ENCODE data around the gene SLAMF7. TPM values are rescaled to one million over a fixed set of nuclear protein-coding genes. Genes with fewer than 3 reads are reported as not detected.

The SLAMF7 gene
- total and polyA plus RNA-seq, 2 of the 13 experiments (the other 11 are each of a cell fraction or from before 2014, with no cell fraction given): not detected

- Histone ChIP-seq H3K27ac (ENCODE audit: extremely low read length, insufficient read depth, low read length) (no peak overlapping the region), H3K27me3 (ENCODE audit: control insufficient read depth in 1 of 2, insufficient read depth in 2 of 2, low read length in 2 of 2) (no peaks in the 10 kb centered on the region; a peak in 1 of 5 replicates), H3K4me3 (replicated peaks in 1 of 3; ENCODE audit: insufficient read depth in 1 of 3, low read depth in 2 of 3, low read length in 3 of 3) (no peak overlapping the region), H2AFZ (ENCODE audit: low read length) (no peak overlapping the region), H3K9ac (ENCODE audit: insufficient read depth, low read depth, low read length) (no peak overlapping the region), H4K20me1 (ENCODE audit: insufficient read depth, low read length) (no peaks in the 10 kb centered on the region), H3K4me1 (ENCODE audit: insufficient read depth, low read length) (no peaks in the 10 kb centered on the region), H3K9me3 (ENCODE audit: low read length) (peaks cover 12% of the 10 kb centered on the region; the same call in 1 of the 2 replicates), H3K4me2 (ENCODE audit: low read depth, low read length) (no peak overlapping the region), H3K79me2 (ENCODE audit: insufficient read depth, low read length) (no peaks in the 10 kb centered on the region), H3K36me3 (replicated peaks in 1 of 2; ENCODE audit: control insufficient read depth in 1 of 2, insufficient read depth in 2 of 2, low read length in 2 of 2) (no peaks in the 10 kb centered on the region)
- in situ Hi-C loops (cut with HindIII; ENCODE audit: extremely low pct_ligation_motif_present, low pct_unique_long_range_greater_than_20kb) (no loop called here), intact Hi-C loops (cut with micrococcal nuclease; ENCODE audit: unreplicated experiment) (no loop called here)
- FAIRE-seq: no peak
- DNase-seq (ENCODE audit: low spot score): no peak
- POLR2A ChIA-PET: no interaction called here
- no peak for ATAC-seq
- BruUV-seq (replicated peaks): no TSS peak
- CTCF ChIA-PET (ENCODE audit: low intra/inter-chr PET ratio, low total read pairs): no interaction called here
- TF ChIP-seq SMYD3 (CRISPR knock-in tag; IDR thresholded peaks at IDR 0.05) (no peak), FOXA3 (CRISPR knock-in tag; IDR thresholded peaks at IDR 0.05) (no peak), GTF2F1 (IDR thresholded peaks at IDR 0.05; ENCODE audit: low read length) (no peak), ZNF143 (CRISPR knock-in tag; IDR thresholded peaks at IDR 0.05) (no peak), ZNF496 (CRISPR knock-in tag; IDR thresholded peaks at IDR 0.05; ENCODE audit: insufficient replicate concordance) (no peak), FOXP4 (CRISPR knock-in tag; IDR thresholded peaks at IDR 0.05) (no peak), ZNF12 (CRISPR knock-in tag; IDR thresholded peaks at IDR 0.05) (no peak), ZNF577 (CRISPR knock-in tag; IDR thresholded peaks at IDR 0.05; ENCODE audit: borderline replicate concordance, low read depth) (no peak), RORA (CRISPR knock-in tag; IDR thresholded peaks at IDR 0.05) (no peak), ZBTB10 (CRISPR knock-in tag; IDR thresholded peaks at IDR 0.05; ENCODE audit: borderline replicate concordance) (no peak), FOXJ3 (CRISPR knock-in tag; IDR thresholded peaks at IDR 0.05; ENCODE audit: borderline replicate concordance) (no peak), TEAD2 (CRISPR knock-in tag; IDR thresholded peaks at IDR 0.05) (no peak), BCL3 (CRISPR knock-in tag; IDR thresholded peaks at IDR 0.05) (no peak), KLF13 (CRISPR knock-in tag; IDR thresholded peaks at IDR 0.05) (no peak), PRDM10 (CRISPR knock-in tag; IDR thresholded peaks at IDR 0.05; ENCODE audit: low read depth) (no peak), SUZ12 (IDR thresholded peaks at IDR 0.05; ENCODE audit: low read depth, low read length) (no peak), SRF (IDR thresholded peaks at IDR 0.05; ENCODE audit: low read depth, low read length) (no peak)
Observed at GRCh38 chr1:160733898-160734297, 5.1 kb upstream of the SLAMF7 start.
